HL-60 (cell line): ENCODE measurements around the gene UGT2B10.

ENCODE experiments used
- DNase-seq, 2 experiments: peaks; one replicate each; pipeline ENCODE4 v3.0.0-alpha.2; 2010 to 2020; ENCODE audit warnings: low read depth in 1 of 2, low spot score in 1 of 2
- H3K27ac ChIP-seq: fragments of 250-450 bp; sonication (Bioruptor Pico); replicated peaks from 2 replicates; pipeline ENCODE4 v1.5.1; 2020; ENCODE audit warnings: mild to moderate bottlenecking, moderate library complexity
- H3K27me3 ChIP-seq: fragments of 250-450 bp; sonication (Bioruptor Pico); 2 replicates; pipeline ENCODE4 v1.5.1; 2021; ENCODE audit warnings: mild to moderate bottlenecking, moderate library complexity; ENCODE audit not compliant: insufficient read depth, poor library complexity, severe bottlenecking
- H3K4me3 ChIP-seq: replicated peaks from 2 replicates; pipeline ENCODE4 v1.5.1; 2011; ENCODE audit warnings: mild to moderate bottlenecking, control low read depth, low read length; ENCODE audit not compliant: insufficient read depth
- GABPA ChIP-seq: IDR thresholded peaks from 2 replicates; pipeline ENCODE4 v1.6.1; 2012; ENCODE audit warnings: low read depth
- POLR2AphosphoS5 ChIP-seq: IDR thresholded peaks from 2 replicates; pipeline ENCODE4 v1.6.1; 2012; ENCODE audit warnings: low read depth
- SPI1 ChIP-seq: IDR thresholded peaks from 2 replicates; pipeline ENCODE4 v1.6.1; 2012; ENCODE audit warnings: low read depth, mild to moderate bottlenecking, borderline replicate concordance
- TF ChIP-seq, protein P1 (sequence below): IDR thresholded peaks from 2 replicates; pipeline ENCODE4 v1.6.1; 2012; ENCODE audit warnings: low read depth; ENCODE audit not compliant: insufficient replicate concordance
- TF ChIP-seq, protein P2 (sequence below): IDR thresholded peaks from one replicate; pipeline ENCODE4 v1.5.1; 2011; ENCODE audit warnings: low read length, control low read depth, inconsistent platforms; ENCODE audit not compliant: insufficient read depth

The UGT2B10 gene

DNA sequence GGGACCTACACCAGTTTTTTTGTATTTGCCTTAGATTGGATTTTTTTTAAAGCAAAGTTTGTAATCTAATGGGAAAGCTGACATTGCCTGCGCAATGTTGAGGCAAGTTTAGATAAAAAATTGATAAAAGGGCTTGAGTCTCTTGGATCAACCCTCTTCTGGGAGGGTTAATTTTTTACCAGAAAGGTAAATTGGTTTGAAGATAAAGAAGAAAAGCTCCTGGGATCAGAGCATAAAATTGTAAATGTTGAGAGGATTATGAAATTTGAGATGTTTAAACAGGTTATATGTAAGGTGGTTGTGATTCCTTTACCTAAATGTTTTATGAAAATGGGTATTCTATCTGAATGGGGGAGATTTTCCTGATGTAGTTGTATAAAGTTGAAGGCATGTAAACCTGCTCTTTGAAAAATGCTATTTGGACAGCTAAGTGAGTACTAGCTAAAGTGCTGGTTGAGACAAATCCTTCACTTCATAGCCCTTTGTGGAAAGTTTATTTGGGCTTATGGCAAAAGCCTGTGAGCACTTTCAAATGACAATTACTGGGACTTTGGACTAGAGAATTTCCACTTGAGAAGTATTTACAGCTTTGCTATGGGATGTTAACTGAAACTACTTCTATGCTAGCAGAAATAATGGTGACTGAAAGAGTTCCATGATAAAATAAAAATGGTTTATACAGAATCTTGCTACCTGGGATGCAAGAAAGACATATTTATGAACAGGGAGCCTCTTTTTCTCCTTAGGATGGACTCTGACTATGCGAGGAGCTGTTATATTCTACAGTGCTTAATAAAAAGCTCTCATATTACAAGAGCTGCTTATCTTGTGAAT is 56.2 kb downstream of the UGT2B10 start:
- H3K4me3 ChIP-seq, result no peak overlapping the region
- no peak for DNase-seq
- TF ChIP-seq, protein P1, sequence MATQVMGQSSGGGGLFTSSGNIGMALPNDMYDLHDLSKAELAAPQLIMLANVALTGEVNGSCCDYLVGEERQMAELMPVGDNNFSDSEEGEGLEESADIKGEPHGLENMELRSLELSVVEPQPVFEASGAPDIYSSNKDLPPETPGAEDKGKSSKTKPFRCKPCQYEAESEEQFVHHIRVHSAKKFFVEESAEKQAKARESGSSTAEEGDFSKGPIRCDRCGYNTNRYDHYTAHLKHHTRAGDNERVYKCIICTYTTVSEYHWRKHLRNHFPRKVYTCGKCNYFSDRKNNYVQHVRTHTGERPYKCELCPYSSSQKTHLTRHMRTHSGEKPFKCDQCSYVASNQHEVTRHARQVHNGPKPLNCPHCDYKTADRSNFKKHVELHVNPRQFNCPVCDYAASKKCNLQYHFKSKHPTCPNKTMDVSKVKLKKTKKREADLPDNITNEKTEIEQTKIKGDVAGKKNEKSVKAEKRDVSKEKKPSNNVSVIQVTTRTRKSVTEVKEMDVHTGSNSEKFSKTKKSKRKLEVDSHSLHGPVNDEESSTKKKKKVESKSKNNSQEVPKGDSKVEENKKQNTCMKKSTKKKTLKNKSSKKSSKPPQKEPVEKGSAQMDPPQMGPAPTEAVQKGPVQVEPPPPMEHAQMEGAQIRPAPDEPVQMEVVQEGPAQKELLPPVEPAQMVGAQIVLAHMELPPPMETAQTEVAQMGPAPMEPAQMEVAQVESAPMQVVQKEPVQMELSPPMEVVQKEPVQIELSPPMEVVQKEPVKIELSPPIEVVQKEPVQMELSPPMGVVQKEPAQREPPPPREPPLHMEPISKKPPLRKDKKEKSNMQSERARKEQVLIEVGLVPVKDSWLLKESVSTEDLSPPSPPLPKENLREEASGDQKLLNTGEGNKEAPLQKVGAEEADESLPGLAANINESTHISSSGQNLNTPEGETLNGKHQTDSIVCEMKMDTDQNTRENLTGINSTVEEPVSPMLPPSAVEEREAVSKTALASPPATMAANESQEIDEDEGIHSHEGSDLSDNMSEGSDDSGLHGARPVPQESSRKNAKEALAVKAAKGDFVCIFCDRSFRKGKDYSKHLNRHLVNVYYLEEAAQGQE, result no peak
- TF ChIP-seq SPI1 (no peak), POLR2AphosphoS5 (no peak), GABPA (no peak)
- TF ChIP-seq, protein P2, sequence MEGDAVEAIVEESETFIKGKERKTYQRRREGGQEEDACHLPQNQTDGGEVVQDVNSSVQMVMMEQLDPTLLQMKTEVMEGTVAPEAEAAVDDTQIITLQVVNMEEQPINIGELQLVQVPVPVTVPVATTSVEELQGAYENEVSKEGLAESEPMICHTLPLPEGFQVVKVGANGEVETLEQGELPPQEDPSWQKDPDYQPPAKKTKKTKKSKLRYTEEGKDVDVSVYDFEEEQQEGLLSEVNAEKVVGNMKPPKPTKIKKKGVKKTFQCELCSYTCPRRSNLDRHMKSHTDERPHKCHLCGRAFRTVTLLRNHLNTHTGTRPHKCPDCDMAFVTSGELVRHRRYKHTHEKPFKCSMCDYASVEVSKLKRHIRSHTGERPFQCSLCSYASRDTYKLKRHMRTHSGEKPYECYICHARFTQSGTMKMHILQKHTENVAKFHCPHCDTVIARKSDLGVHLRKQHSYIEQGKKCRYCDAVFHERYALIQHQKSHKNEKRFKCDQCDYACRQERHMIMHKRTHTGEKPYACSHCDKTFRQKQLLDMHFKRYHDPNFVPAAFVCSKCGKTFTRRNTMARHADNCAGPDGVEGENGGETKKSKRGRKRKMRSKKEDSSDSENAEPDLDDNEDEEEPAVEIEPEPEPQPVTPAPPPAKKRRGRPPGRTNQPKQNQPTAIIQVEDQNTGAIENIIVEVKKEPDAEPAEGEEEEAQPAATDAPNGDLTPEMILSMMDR, result no peak
- H3K27ac ChIP-seq, result no peak overlapping the region
- H3K27me3 ChIP-seq, result no peaks in the 10 kb centered on the region

DNA sequence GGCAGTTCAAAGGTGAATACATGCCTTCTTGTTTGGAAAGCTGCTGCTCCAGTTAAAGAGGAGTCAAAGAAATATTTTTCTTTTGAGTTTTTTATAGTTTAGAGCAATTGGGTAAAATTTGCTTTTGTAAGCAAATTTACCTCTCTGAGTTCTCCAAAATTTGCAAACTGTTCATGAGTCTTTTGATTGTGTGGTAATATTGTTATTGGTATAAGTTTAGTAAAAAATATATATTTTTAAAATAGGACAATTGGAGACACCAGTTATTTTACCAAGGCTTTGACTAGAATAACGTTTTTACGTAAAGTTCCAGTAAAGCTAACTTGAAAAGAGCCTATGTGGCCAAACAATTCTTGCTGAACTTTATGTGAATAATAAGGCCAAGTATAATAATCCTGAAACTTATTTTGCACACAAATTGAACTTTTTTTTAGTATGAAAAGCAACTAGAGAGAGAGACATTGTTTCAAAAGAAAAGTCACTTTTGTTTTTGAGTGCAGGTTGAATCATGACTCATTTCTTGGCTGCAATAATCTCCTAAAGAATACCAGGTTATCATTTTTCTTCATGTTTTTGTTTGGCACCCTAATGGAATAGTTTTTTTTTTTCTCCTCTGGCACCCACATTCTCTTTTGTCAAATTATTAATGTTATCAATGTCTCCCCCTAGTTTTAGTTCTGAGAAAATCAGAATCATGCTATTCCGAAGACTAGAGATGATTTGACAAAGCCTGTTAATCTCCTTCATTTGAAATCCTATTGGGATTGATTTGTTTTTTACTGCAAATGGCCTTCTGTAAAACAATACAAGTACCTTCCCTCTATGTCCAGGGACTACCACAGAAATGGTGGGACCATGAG is 57.1 kb downstream of the UGT2B10 start:
- Histone ChIP-seq H3K4me3 (no peak overlapping the region), H3K27me3 (no peaks in the 10 kb centered on the region), H3K27ac (no peak overlapping the region)
- no peak for DNase-seq
- TF ChIP-seq, protein P2, result no peak
- TF ChIP-seq SPI1 (no peak), GABPA (no peak), POLR2AphosphoS5 (no peak)
- TF ChIP-seq, protein P1, result no peak

DNA sequence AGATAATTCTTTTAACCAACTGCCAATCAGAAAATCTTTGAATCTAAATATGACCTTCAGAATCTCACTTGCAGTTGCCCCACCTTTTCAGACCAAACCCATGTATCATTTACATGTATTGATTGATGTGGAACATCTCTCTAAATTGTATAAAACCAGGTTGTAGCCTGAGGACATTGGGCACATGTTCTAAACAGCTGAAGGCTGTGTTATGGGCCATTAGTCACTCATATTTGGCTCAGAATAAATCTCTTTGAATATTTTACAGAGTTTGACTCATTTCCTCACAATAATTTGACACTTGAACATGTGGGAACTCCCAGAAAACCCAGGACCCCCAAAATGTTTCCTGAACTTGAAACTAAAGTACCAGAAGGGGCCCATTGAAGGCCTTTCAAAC is 58.7 kb downstream of the UGT2B10 start:
- H3K27ac ChIP-seq, result no peak overlapping the region
- TF ChIP-seq, protein P1, result no peak
- TF ChIP-seq, protein P2, result no peak
- TF ChIP-seq GABPA (no peak), SPI1 (no peak), POLR2AphosphoS5 (no peak)

More for the DNA sequence above, 58.7 kb downstream of the UGT2B10 start:
- H3K27me3 ChIP-seq, result no peaks in the 10 kb centered on the region
- DNase-seq, result no peak
- H3K4me3 ChIP-seq, result no peak overlapping the region
